GM06990 (cell line): ENCODE data around the gene CCDC121.
"Not testable (repeated sequence)": the region's sequence is repeated elsewhere in the genome, so short reads cannot be mapped to it uniquely, and the experiment has no call there.

Experiments
- DNase-seq: peaks from one replicate; pipeline ENCODE4 v3.0.0-alpha.2; 2011; ENCODE audit not compliant: insufficient read length; ENCODE audit errors: extremely low read depth
- H3K27me3 ChIP-seq: replicated peaks from 2 replicates; pipeline ENCODE4 v1.6.0; 2011; ENCODE audit warnings: low read length; ENCODE audit not compliant: control insufficient read depth, insufficient read depth
- H3K36me3 ChIP-seq: 2 replicates; pipeline ENCODE4 v1.5.1; 2011; ENCODE audit warnings: low read length; ENCODE audit not compliant: control insufficient read depth, insufficient read depth
- H3K4me3 ChIP-seq: replicated peaks from 2 replicates; pipeline ENCODE4 v1.5.1; 2011; ENCODE audit warnings: low read depth, mild to moderate bottlenecking, control low read depth, low read length
- CTCF ChIP-seq: IDR thresholded peaks from 2 replicates; pipeline ENCODE4 v1.5.1; 2011; ENCODE audit warnings: low read length, control low read depth, mild to moderate bottlenecking, inconsistent platforms; ENCODE audit not compliant: insufficient read depth, poor library complexity, severe bottlenecking

Gene CCDC121

GRCh38 chr2:27615316-27615715, 13.5 kb downstream of the CCDC121 start:
- Histone ChIP-seq H3K4me3 (no peak overlapping the region), H3K36me3 (peaks cover 4% of the 10 kb centered on the region), H3K27me3 (no peaks in the 10 kb centered on the region)
- no peak for DNase-seq
- TF ChIP-seq CTCF = no peak

GRCh38 chr2:27613985-27614384, 14.8 kb downstream of the CCDC121 start:
- DNase-seq = no peak
- Histone ChIP-seq H3K27me3 (no peaks in the 10 kb centered on the region), H3K4me3 (no peak overlapping the region), H3K36me3 (peaks cover 4% of the 10 kb centered on the region)
- TF ChIP-seq CTCF = no peak

GRCh38 chr2:27606611-27607010, 22.2 kb downstream of the CCDC121 start:
- no peak for DNase-seq
- H3K27me3 ChIP-seq = no peaks in the 10 kb centered on the region
- H3K4me3 ChIP-seq = no peak overlapping the region
- no peak for TF ChIP-seq CTCF
- H3K36me3 ChIP-seq = peaks cover 9% of the 10 kb centered on the region

- TF ChIP-seq CTCF = no peak
- H3K4me3 ChIP-seq = no peak overlapping the region
- H3K27me3 ChIP-seq = no peaks in the 10 kb centered on the region
- no peak for DNase-seq
- H3K36me3 ChIP-seq = peaks cover 4% of the 10 kb centered on the region
Observed at GRCh38 chr2:27596627-27597026, 32.2 kb downstream of the CCDC121 start.

GRCh38 chr2:27595412-27595811, 33.4 kb downstream of the CCDC121 start:
- DNase-seq, H3K4me3 ChIP-seq, H3K27me3 ChIP-seq, H3K36me3 ChIP-seq: not testable (repeated sequence)

- H3K4me3 ChIP-seq, H3K27me3 ChIP-seq, H3K36me3 ChIP-seq, DNase-seq: not testable (repeated sequence)
Observed at GRCh38 chr2:27594020-27594703, 34.6 kb downstream of the CCDC121 start.

- no peak overlapping the region for H3K4me3 ChIP-seq
- no peak for DNase-seq
- H3K36me3 ChIP-seq = no peaks in the 10 kb centered on the region; the same call in 1 of the 2 replicates
- no peaks in the 10 kb centered on the region for H3K27me3 ChIP-seq
- no peak for TF ChIP-seq CTCF
Observed at GRCh38 chr2:27593240-27593639, 35.6 kb downstream of the CCDC121 start.
